Heart left ventricle (tissue), 16 donors: ENCODE results near the gene ALDH1L1. TPM values are rescaled to one million over a fixed set of nuclear protein-coding genes. Genes with fewer than 3 reads are reported as not detected.

Source experiments
- ATAC-seq, 4 donors: fragments of 200-7000 bp; cut with Tn5 transposase; one replicate each; pipeline ENCODE4 v1.9.1; 2020 to 2022; ENCODE audit warnings: moderate library complexity in 4 of 4, mild to moderate bottlenecking in 3 of 4, moderate number of reproducible peaks in 1 of 4
- DNase-seq, 5 donors: peaks; one replicate each; pipeline ENCODE4 v3.0.0-alpha.2; 2020
- H3K27ac ChIP-seq, 12 donors: fragments of 200-600 bp; sonication (generic) in 4 of 12; one replicate each; pipeline versions ENCODE4 v1.5.0 to v1.8.0; 2016 to 2022; ENCODE audit warnings: mild to moderate bottlenecking in 2 of 12
- H3K27me3 ChIP-seq, 9 donors: fragments of 200-600 bp; sonication (generic) in 2 of 9; one replicate each; pipeline versions ENCODE4 v1.5.1 to v1.8.0; 2016 to 2022; ENCODE audit warnings: mild to moderate bottlenecking in 3 of 9
- H3K36me3 ChIP-seq, 9 donors: fragments of 200-600 bp; sonication (generic) in 2 of 9; one replicate each; pipeline versions ENCODE4 v1.5.0 to v1.8.0; 2018 to 2022; ENCODE audit warnings: mild to moderate bottlenecking in 2 of 9
- H3K4me1 ChIP-seq, 12 donors: fragments of 200-600 bp; sonication (generic) in 4 of 12; one replicate each; pipeline versions ENCODE4 v1.5.0 to v1.8.0; 2016 to 2022; ENCODE audit warnings: mild to moderate bottlenecking in 3 of 12
- H3K4me3 ChIP-seq, 12 donors: fragments of 200-600 bp; sonication (generic) in 4 of 12; one replicate each; pipeline versions ENCODE4 v1.5.0 to v1.8.0; 2017 to 2022; ENCODE audit warnings: mild to moderate bottlenecking in 9 of 12, moderate library complexity in 4 of 12
- H3K9me3 ChIP-seq, 12 donors: fragments of 200-600 bp; sonication (generic) in 4 of 12; one replicate each; pipeline versions ENCODE4 v1.5.0 to v1.8.0; 2016 to 2022; ENCODE audit warnings: mild to moderate bottlenecking in 1 of 12
- POLR2A ChIP-seq, 2 donors: fragments of 450-650 bp; IDR thresholded peaks; one replicate each; pipeline ENCODE4 v1.6.1; 2017; ENCODE audit warnings: antibody characterized with exemption in 2 of 2, mild to moderate bottlenecking in 2 of 2, moderate library complexity in 2 of 2
- WGBS, 4 donors: extraction: QIAGEN DNeasy Blood & Tissue Kit in 2 of 4; methylation state at CpG; one replicate each; pipeline versions ENCODE4 v1.1.5 to v1.1.7; 2013 to 2018; 5-methylcytosine and 5-hydroxymethylcytosine counted together
- intact Hi-C, 10 donors: fragments of 100-400 bp; cut with DNase I; formaldehyde crosslinking; loops; one replicate each; pipeline versions ENCODE4 v1.11.1 to v1.14.2; 2022
- polyA plus RNA-seq, 2 donors: library from polyadenylated mRNA; stranded (reverse); fragments of 200-250 nt; gene quantifications; one replicate each; pipeline ENCODE4 v1.2.3, GENCODE V29; 2013
- total RNA-seq, 9 donors: library from RNA; depleted of rRNA in 2 of 9; stranded (reverse); fragments of >200 nt in 2 of 9; fragmentation: NEBNext Ultra II Directional in 3 of 9; extraction: Animal tissue kit (Norgen Biotek cat#: 25700) in 3 of 9; gene quantifications; one replicate each; pipeline versions ENCODE4 v1.1.0 to v1.2.4, GENCODE V29; 2016 to 2023
- TF ChIP-seq, protein P1 (sequence below), 12 donors: fragments of 200-600 bp; sonication (generic) in 4 of 12; IDR thresholded peaks; one replicate each; pipeline versions ENCODE4 v1.5.0 to v1.8.0; 2018 to 2022; ENCODE audit warnings: antibody characterized with exemption in 12 of 12, mild to moderate bottlenecking in 5 of 12
- donor health status: ischemic (EF 13 %, LVEDD 7.1; RV severe dilation, severe dysfunction).
- donor health status: healthy with polysubstance abuse.
- donor health status: DM: no; HTN: yes; CAD: no.
- donor health status: DM: no; HTN: no; CAD: no.
- donor health status: ischemic (EF 25% LVEDD 6.9; RV normal size, moderate dysfunction).
- donor health status: ischemic (EF 25% LVEDD 5.7; RV mildly dilated, moderate dysfunction).
- donor health status: healthy.
- donor health status: DM: yes; HTN: yes; CAD: no.
- donor health status: ischemic (EF 35%, LVEDD 5.7; RV mildly dilated, moderate dysfunction).
- donor health status: nonischemic (EF 11% LVEDD 7.7; RV severe dilation, severe dysfunction).
- donor health status: DM: yes; HTN: yes; CAD: no.
- donor health status: PGD.
- donor health status: ischemic (EF 29% LVEDD 5.4; RV normal size, mild dysfunction).
- donor health status: nonischemic (EF 23%, LVEDD 6.1; RV moderate dilation, normal function).

ALDH1L1 gene
- total and polyA plus RNA-seq, 11 donors, result 13.4 to 74.1 (median 29.0) TPM

DNA sequence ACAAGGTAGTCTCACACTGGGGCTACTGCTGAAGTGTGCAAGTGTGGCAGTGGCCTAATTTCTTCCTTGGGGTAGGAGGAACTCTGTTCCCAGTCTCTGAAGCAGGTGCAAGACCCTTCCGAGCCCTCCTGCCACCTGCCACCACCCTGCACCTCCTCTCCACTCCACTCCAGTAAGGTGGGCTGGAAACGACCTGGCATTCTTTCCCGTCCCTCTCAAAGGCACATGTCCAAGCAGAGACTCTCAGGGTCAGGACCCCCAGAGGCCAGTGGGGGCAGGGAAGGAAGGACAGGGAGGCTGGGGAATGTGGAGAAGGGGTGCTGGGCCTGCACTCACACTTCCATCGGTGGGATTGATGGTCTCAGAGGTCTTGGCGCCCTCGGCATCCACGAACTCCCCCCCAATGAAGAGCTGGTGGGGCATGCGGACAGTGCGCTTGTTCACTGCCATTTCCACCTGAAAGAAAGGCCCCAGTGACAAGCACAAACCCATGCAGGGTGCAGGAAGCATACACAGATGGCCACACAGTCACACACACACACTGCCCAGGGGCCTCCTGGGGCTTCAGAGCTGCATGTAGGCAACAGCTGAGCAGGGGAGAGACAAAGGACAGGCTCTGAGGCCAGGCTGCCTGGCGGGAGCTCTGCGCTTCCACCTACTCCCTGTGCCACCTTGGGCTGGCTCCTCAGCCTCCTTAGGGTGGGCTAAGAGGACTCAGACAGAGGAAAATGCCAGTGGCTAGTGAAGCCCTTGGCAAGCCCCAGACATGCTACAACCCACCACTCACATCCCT is 43.8 kb downstream of the ALDH1L1 start:
- no peak overlapping the region for H3K27ac ChIP-seq
- H3K4me3 ChIP-seq, result no peak overlapping the region
- DNase-seq (peak in 2 of 5 donors; percentile 5 to 48), ATAC-seq (no peak)
- 83 to 89% (median 87%) methylated on average over 10 to 11 of the region's 11 CpGs for WGBS, 4 donors
- intact Hi-C loops, result loop anchor here in 2 of 10 donors (5.0 to 10.0 kb wide), 3 partner anchors 61 to 108 kb away; no protein-coding TSS in a partner anchor
- H3K27me3 ChIP-seq, result no peaks in the 10 kb centered on the region
- TF ChIP-seq, protein P1, sequence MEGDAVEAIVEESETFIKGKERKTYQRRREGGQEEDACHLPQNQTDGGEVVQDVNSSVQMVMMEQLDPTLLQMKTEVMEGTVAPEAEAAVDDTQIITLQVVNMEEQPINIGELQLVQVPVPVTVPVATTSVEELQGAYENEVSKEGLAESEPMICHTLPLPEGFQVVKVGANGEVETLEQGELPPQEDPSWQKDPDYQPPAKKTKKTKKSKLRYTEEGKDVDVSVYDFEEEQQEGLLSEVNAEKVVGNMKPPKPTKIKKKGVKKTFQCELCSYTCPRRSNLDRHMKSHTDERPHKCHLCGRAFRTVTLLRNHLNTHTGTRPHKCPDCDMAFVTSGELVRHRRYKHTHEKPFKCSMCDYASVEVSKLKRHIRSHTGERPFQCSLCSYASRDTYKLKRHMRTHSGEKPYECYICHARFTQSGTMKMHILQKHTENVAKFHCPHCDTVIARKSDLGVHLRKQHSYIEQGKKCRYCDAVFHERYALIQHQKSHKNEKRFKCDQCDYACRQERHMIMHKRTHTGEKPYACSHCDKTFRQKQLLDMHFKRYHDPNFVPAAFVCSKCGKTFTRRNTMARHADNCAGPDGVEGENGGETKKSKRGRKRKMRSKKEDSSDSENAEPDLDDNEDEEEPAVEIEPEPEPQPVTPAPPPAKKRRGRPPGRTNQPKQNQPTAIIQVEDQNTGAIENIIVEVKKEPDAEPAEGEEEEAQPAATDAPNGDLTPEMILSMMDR (IDR thresholded peaks at IDR 0.05), result no peak
- no peak for TF ChIP-seq POLR2A (IDR thresholded peaks at IDR 0.05)
- H3K9me3 ChIP-seq, result no peaks in the 10 kb centered on the region
- H3K36me3 ChIP-seq, result peaks cover 0 to 20% (median 0%) of the 10 kb centered on the region in 9 donors
- H3K4me1 ChIP-seq, result peaks cover 0 to 3% (median 0%) of the 10 kb centered on the region in 12 donors

DNA sequence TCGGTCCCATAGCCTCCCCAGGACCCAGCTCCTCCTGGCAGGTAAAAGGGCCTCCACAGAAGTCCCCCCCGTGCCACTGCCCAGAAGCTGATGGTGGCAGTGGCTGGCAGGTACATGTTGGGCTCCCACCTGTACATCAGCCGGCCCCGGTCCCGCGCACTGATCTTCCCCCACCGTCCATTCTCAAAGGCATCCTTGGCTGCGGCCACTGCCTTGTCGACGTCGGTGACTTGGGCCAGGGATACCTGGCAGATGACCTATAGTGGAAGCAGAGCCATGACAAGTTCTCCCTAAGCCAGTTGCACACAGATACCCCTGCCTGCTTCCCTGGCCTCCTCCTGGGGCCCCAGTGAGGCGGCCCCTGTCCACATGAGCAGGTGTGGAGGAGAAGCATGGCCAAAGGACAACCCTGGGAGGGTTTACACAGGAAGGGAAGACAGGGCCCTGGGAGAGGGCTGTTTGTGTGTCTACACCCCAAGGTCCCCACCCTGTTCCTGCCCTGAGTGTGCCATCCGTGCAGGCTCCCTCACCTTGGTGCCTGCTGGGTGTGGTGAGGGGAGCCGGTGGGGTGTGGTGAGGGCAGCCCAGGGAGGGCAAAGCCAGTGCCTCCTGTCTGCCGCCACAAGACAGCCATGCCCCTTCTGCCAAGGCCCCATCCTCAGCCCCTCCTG is 44.8 kb downstream of the ALDH1L1 start:
- no peaks in the 10 kb centered on the region for H3K27me3 ChIP-seq
- no peak for TF ChIP-seq POLR2A (IDR thresholded peaks at IDR 0.05)
- TF ChIP-seq, protein P1 (IDR thresholded peaks at IDR 0.05), result no peak
- no peak overlapping the region for H3K27ac ChIP-seq
- peak in 2 of 5 donors; percentile 14 to 63 for DNase-seq
- H3K4me3 ChIP-seq, result no peak overlapping the region
- H3K36me3 ChIP-seq, result peaks cover 0 to 20% (median 0%) of the 10 kb centered on the region in 9 donors
- intact Hi-C loops, result loop anchor here in 7 of 10 donors (2.0 to 10.0 kb wide), 6 partner anchors 62 to 253 kb away; no protein-coding TSS in a partner anchor
- peaks cover 0 to 3% (median 0%) of the 10 kb centered on the region in 12 donors for H3K4me1 ChIP-seq
- no peak for ATAC-seq
- 92 to 96% (median 95%) methylated on average over 14 to 15 of the region's 15 CpGs for WGBS, 4 donors
- no peaks in the 10 kb centered on the region for H3K9me3 ChIP-seq

DNA sequence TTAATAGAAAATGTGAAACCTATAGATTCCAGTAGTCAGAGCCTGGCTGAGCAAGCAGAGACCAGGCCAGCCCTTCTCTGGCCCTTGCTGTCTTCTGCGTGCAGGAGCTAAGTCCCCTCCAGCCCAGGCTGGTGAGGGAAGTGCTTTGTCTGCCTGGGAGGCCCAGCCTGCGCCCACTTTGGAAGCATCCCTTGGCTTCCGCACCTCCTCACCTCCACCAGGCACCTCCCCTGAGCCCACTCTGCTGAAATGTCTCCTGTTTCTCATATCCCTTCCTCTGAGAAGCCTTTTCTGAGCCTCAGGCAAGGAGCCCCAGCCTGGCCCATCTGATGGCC is 45.3 kb downstream of the ALDH1L1 start:
- no peak for TF ChIP-seq POLR2A (IDR thresholded peaks at IDR 0.05)
- TF ChIP-seq, protein P1 (IDR thresholded peaks at IDR 0.05), result no peak
- no peaks in the 10 kb centered on the region for H3K27me3 ChIP-seq
- peaks cover 0 to 20% (median 0%) of the 10 kb centered on the region in 9 donors for H3K36me3 ChIP-seq
- DNase-seq (peak in 1 of 5 donors; percentile 4), ATAC-seq (no peak)
- H3K9me3 ChIP-seq, result no peaks in the 10 kb centered on the region
- intact Hi-C loops, result loop anchor here in 7 of 10 donors (2.0 to 10.0 kb wide), 6 partner anchors 62 to 254 kb away; no protein-coding TSS in a partner anchor
- 88 to 96% (median 90%) methylated on average over 3 of the region's 3 CpGs for WGBS, 4 donors
- no peak overlapping the region for H3K27ac ChIP-seq
- peaks cover 0 to 3% (median 0%) of the 10 kb centered on the region in 12 donors for H3K4me1 ChIP-seq
- H3K4me3 ChIP-seq, result no peak overlapping the region
